K562 (cell line): ENCODE measurements around the gene POMT1.

Experiments
- ATF7 ChIP-seq: fragments of 450-650 bp; IDR thresholded peaks from 2 replicates; pipeline ENCODE4 v1.7.1; 2014; ENCODE audit warnings: mild to moderate bottlenecking, moderate library complexity
- CHD1 ChIP-seq: fragments of 200-600 bp; sonication (generic); IDR thresholded peaks from one replicate; pipeline ENCODE4 v1.6.1; 2012; ENCODE audit warnings: mild to moderate bottlenecking, moderate library complexity, low read length, inconsistent platforms
- ETS1 ChIP-seq: conservative IDR thresholded peaks from 2 replicates; pipeline ENCODE4 v1.6.1; 2011; ENCODE audit warnings: low read depth, mild to moderate bottlenecking, low read length; ENCODE audit not compliant: control insufficient read depth
- GATAD2B ChIP-seq: fragments of 450-650 bp; IDR thresholded peaks from 2 replicates; pipeline ENCODE4 v1.6.1; 2017; ENCODE audit warnings: mild to moderate bottlenecking, borderline replicate concordance
- ID3 ChIP-seq, 2 experiments: fragments of 250-450 bp in 1 of 2; fragments of 450-650 bp in 1 of 2; sonication (Bioruptor Pico) in 1 of 2; IDR thresholded peaks; 2 replicates each; pipeline versions ENCODE4 v1.6.1 to v1.8.0; 2016 to 2021; ENCODE audit warnings: mild to moderate bottlenecking in 2 of 2, moderate library complexity in 2 of 2, missing compliant biosample characterization in 1 of 2, missing genetic modification characterization in 1 of 2
- KLF1 ChIP-seq: fragments of 450-650 bp; IDR thresholded peaks from 2 replicates; pipeline ENCODE4 v1.6.1; 2016; ENCODE audit warnings: missing genetic modification characterization, missing compliant biosample characterization
- POLR2A ChIP-seq: fragments of 450-650 bp; conservative IDR thresholded peaks from 2 replicates; pipeline ENCODE4 v1.6.1; 2016
- TAF1 ChIP-seq: IDR thresholded peaks from 2 replicates; pipeline ENCODE4 v1.6.1; 2011; ENCODE audit warnings: mild to moderate bottlenecking, low read length, moderate library complexity; ENCODE audit not compliant: insufficient read depth, control insufficient read depth, severe bottlenecking; ENCODE audit errors: extremely low read depth
- ZNF77 ChIP-seq: fragments of 250-450 bp; sonication (Bioruptor Pico); IDR thresholded peaks from 2 replicates; pipeline ENCODE4 v1.5.0; 2020
- TF ChIP-seq, protein P1 (sequence below), 2 experiments: fragments of 450-650 bp; conservative IDR thresholded peaks; 2 replicates each; pipeline ENCODE4 v1.6.1; 2017; ENCODE audit warnings: mild to moderate bottlenecking in 2 of 2, moderate library complexity in 2 of 2

GRCh38 chr9:131513177-131513576, 10.5 kb downstream of the POMT1 start:
- TF ChIP-seq ZNF77 (CRISPR knock-in tag) (no peak), ATF7 (no peak), GATAD2B (no peak), TAF1 (no peak), KLF1 (tag) (no peak), ID3 (CRISPR knock-in tag; IDR thresholded peaks at IDR 0.05) (no peak), ID3 (tag; IDR thresholded peaks at IDR 0.05) (no peak), POLR2A (no peak), CHD1 (no peak), ETS1 (no peak)
- TF ChIP-seq, protein P1, sequence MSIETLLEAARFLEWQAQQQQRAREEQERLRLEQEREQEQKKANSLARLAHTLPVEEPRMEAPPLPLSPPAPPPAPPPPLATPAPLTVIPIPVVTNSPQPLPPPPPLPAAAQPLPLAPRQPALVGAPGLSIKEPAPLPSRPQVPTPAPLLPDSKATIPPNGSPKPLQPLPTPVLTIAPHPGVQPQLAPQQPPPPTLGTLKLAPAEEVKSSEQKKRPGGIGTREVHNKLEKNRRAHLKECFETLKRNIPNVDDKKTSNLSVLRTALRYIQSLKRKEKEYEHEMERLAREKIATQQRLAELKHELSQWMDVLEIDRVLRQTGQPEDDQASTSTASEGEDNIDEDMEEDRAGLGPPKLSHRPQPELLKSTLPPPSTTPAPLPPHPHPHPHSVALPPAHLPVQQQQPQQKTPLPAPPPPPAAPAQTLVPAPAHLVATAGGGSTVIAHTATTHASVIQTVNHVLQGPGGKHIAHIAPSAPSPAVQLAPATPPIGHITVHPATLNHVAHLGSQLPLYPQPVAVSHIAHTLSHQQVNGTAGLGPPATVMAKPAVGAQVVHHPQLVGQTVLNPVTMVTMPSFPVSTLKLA (conservative IDR thresholded peaks at IDR 0.05), result no peak
